ENCODE data around the gene LIPA.

- no peak for TF ChIP-seq CTCF (conservative IDR thresholded peaks at IDR 0.05)
- TF ChIP-seq EZH2 (IDR thresholded peaks at IDR 0.05; ENCODE audit: low read depth), result no peak
Measured at GRCh38 chr10:89202033-89202425, 49.5 kb downstream of the LIPA start.
